ENCODE data around the gene SCRT2.
"Not testable (repeated sequence)": the region's sequence is repeated elsewhere in the genome, so short reads cannot be mapped to it uniquely, and the experiment has no call there.

SCRT2 gene

DNA sequence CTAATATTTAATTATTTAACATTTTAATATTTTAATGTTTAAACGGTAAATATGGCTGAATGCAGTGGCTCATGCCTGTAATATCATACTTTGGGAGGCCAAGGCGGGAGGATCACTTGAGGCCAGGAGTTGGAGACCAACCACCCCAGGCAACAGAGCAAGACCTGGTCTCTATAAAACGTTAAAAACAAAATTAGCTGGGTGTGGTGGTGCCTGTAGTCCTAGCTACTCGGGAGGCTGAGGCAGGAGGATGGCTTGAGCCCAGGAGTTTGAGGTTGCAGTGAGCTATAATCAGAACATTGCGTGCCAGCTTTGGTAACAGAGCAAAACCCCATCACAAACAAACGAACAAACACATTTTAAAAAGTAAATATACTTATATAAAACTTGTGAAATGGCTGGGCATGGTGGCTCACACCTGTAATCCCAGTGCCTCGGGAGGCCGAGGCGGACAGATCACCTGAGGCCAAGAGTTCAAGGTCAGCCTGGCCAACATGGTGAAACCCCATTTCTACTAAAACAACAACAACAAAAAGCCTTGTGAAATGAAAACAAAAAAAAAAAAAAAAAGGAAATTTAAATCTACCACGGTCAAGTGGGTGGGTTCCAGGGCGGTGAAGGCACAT lies 30.8 kb downstream of the SCRT2 start:
- DNase-seq (ENCODE audit: low read depth) = no peak
- TF ChIP-seq, protein P1, sequence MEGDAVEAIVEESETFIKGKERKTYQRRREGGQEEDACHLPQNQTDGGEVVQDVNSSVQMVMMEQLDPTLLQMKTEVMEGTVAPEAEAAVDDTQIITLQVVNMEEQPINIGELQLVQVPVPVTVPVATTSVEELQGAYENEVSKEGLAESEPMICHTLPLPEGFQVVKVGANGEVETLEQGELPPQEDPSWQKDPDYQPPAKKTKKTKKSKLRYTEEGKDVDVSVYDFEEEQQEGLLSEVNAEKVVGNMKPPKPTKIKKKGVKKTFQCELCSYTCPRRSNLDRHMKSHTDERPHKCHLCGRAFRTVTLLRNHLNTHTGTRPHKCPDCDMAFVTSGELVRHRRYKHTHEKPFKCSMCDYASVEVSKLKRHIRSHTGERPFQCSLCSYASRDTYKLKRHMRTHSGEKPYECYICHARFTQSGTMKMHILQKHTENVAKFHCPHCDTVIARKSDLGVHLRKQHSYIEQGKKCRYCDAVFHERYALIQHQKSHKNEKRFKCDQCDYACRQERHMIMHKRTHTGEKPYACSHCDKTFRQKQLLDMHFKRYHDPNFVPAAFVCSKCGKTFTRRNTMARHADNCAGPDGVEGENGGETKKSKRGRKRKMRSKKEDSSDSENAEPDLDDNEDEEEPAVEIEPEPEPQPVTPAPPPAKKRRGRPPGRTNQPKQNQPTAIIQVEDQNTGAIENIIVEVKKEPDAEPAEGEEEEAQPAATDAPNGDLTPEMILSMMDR (IDR thresholded peaks at IDR 0.05; ENCODE audit: insufficient read depth, low read depth, low read length, missing control alignments) = no peak
- H3K4me3 ChIP-seq (ENCODE audit: low read depth, low read length) = no peak overlapping the region

DNA sequence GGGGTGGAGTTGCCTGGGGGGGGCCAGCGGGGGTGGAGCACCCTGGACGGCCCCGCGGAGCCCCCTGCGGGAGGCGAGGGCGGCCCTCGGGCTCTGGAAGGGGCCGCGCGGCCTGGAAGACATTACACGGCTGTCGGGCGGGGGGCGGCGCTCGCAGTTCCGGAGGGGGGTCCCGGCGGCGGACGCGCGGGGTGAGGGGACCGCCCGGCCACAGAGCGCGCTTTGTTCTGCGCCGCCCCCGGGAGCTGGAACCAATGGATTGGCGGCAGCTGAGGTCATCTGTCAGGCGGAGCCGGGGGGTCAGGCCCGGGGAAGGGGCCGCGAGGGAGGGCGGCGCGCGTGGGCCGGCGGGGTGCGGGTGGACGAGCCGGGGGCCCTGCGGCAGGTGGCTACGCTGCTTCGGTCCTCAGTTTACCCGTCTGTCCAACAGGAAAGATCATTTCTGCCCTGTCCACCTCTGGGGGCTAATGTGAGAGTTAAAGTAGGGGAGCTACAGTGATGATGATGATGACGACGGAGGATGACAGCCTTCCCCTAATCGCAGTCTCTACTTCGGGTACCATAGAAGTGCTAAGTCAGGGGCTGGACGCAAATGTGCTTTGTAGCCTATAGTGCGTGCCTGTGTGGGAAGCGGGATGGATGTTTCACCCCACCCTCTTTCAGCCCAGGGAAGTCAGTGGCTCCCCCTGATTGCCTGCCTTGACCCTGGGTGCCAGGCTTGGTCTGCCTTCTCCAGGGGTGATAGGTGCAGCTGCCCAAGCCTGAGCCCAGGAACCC lies 33.0 kb downstream of the SCRT2 start:
- TF ChIP-seq, protein P1 (IDR thresholded peaks at IDR 0.05; ENCODE audit: insufficient read depth, low read depth, low read length, missing control alignments) = no peak
- H3K4me3 ChIP-seq (ENCODE audit: low read depth, low read length) = no peak overlapping the region
- no peak for DNase-seq (ENCODE audit: low read depth)

DNA sequence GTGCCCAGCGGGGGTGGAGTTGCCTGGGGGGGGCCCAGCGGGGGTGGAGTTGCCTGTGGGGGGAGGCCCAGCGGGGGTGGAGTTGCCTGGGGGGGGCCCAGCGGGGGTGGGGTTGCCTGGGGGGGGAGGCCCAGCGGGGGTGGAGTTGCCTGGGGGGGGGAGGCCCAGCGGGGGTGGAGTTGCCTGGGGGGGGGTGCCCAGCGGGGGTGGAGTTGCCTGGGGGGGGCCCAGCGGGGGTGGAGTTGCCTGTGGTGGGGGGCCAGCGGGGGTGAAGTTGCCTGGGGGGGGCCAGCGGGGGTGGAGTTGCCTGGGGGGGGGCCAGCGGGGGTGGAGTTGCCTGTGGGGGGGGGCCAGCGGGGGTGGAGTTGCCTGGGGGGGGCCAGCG lies 33.6 kb downstream of the SCRT2 start:
- H3K4me3 ChIP-seq (ENCODE audit: low read depth, low read length); DNase-seq (ENCODE audit: low read depth): not testable (repeated sequence)

DNA sequence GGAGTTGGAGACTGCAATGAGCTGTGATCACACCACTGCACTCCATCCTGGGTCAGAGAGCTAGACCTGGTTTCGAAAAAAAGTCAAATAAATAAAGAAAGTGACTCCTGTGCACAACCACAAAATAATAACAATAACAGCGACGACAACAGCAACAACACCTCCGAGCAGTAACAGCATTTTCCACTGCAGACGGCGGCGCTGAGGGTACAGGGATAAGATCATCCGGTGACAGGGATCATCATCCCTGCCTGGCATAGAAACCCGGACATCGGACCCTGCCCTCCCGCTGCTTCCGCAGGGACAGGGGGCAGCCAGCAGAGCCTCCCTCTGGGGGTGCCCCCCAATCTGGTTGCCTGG lies 34.1 kb downstream of the SCRT2 start:
- no peak overlapping the region for H3K4me3 ChIP-seq (ENCODE audit: low read depth, low read length)
- DNase-seq (ENCODE audit: low read depth) = no peak
- TF ChIP-seq, protein P1 (IDR thresholded peaks at IDR 0.05; ENCODE audit: insufficient read depth, low read depth, low read length, missing control alignments) = no peak

DNA sequence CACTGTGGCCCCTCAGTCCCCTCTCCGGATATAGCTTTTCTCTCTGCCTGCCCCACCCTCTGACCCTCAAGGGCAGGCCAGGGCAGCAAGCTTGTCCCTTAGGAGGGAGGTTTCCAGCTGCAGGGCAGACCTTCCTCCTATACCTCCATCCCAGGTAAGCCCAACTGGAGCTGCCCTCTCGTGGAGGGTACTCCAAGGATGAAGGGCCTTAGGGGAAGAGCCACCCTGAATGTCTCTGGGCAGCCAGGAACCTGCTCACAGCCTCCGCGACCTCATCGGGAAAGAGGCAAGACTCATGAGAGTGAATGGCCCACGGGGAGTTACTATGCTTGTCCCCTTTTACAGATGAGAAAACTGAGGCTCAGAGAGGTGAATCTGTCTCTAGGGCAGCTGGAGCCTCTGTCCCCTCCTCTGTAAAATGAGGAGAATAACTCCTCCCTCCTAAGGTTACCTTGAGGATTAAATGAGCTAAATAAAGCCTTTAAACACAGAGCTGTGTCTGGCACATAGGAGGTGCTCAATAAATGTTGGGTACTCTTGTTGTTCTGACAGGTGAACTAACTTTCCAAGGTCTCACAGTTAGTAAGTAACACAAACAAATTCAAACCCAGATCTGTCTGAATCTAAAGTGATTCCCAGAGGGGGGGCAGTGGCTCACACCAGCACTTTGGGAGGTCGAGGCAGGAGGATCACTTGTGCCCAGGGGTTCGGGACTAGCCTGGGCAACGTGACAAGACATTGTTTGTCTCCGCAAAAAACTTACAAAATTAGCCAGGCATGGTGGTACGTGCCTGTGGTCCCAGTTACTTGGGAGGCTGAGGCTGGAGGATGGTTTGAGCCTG lies 34.7 kb downstream of the SCRT2 start:
- TF ChIP-seq, protein P1 (IDR thresholded peaks at IDR 0.05; ENCODE audit: insufficient read depth, low read depth, low read length, missing control alignments) = no peak
- no peak for DNase-seq (ENCODE audit: low read depth)
- no peak overlapping the region for H3K4me3 ChIP-seq (ENCODE audit: low read depth, low read length)

DNA sequence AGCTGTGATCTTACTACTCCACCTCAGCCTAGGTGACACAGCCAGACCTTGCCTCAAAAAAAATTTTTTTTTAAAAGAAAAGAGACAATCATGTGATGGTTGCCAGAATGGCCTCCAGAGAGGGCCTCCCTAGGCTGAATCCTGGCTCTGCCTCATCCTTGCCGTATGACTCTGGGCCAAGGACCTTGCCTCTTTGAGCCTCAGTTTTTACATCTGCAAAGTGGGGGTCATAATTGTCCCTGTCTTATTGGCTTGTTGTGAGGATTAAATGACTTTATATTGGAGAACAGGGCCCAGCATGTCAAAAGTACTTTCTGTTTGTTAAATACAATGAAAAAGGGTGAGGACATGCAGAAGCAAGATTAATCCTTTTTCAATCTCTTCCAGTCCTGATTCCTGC lies 37.0 kb downstream of the SCRT2 start:
- no peak for DNase-seq (ENCODE audit: low read depth)
- TF ChIP-seq, protein P1 (IDR thresholded peaks at IDR 0.05; ENCODE audit: insufficient read depth, low read depth, low read length, missing control alignments) = no peak
- H3K4me3 ChIP-seq (ENCODE audit: low read depth, low read length) = no peak overlapping the region

DNA sequence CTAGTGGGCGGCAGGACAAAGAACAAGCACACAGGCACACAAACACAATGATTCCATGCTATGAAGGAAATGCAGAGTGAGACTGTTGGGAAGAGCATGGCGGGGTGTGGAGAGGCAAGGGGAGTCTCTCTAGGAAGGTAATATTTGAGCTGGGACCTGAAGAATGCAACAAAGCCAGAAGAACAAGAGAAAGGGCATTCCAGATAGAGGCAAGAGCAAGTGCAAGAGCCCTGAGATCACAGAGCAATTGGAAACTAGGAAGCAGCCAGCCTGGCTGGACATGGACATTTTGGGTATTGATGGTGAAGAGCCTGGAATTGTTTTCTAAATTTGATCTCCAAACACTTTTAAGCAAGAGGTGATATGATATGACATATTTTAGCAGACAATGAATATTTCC lies 38.0 kb downstream of the SCRT2 start:
- no peak for DNase-seq (ENCODE audit: low read depth)
- TF ChIP-seq, protein P1 (IDR thresholded peaks at IDR 0.05; ENCODE audit: insufficient read depth, low read depth, low read length, missing control alignments) = no peak
- no peak overlapping the region for H3K4me3 ChIP-seq (ENCODE audit: low read depth, low read length)

Data from GM12865 (cell line).